ENCODE data around the gene HMGCS1. TPM values are rescaled to one million over a fixed set of nuclear protein-coding genes. Genes with fewer than 3 reads are reported as not detected.

HMGCS1 gene
- total and polyA plus RNA-seq, 2 of the 8 experiments (the other 6 are each of a cell fraction or from before 2014, with no cell fraction given) = 63.6 to 236 TPM

GRCh38 chr5:43315263-43315662 is 2.1 kb upstream of the HMGCS1 start:
- DNase-seq (ENCODE audit: low read depth in 1 of 2, low spot score in 2 of 2) (no peak), FAIRE-seq (no peak)
- Histone ChIP-seq H3K23ac (ENCODE audit: insufficient read length) (no peak overlapping the region), H3K23me2 (ENCODE audit: low read depth, low read length) (peaks cover 2% of the 10 kb centered on the region), H3K9me3 (ENCODE audit: insufficient read depth in 2 of 2, low read depth in 1 of 2, low read length in 1 of 2) (no peaks in the 10 kb centered on the region), H3K56ac (replicated peaks; ENCODE audit: insufficient read length, low read depth, low read length) (no peak overlapping the region), H2BK5ac (ENCODE audit: low read depth, low read length) (peak overlapping the region; percentile 3; the same call in 1 of the 2 replicates), H3K18ac (ENCODE audit: extremely low read depth, low read length) (no peak overlapping the region), H4K20me1 (replicated peaks in 1 of 2; ENCODE audit: control insufficient read depth in 1 of 2, insufficient read depth in 2 of 2, low read length in 2 of 2) (peaks cover 10 to 18% of the 10 kb centered on the region in 2 experiments), H3K79me1 (ENCODE audit: low read depth, low read length) (no peaks in the 10 kb centered on the region), H4K91ac (replicated peaks; ENCODE audit: insufficient read length, low read length) (peak overlapping the region; percentile 85), H3K36me3 (ENCODE audit: control insufficient read depth in 2 of 4, insufficient read depth in 4 of 4, low read length in 3 of 4) (peaks cover 0 to 8% (median 0%) of the 10 kb centered on the region in 4 experiments; a peak in 1 of 8 replicates), H3K79me2 (ENCODE audit: control insufficient read depth in 1 of 2, insufficient read depth in 2 of 2, low read length in 2 of 2) (peaks cover 23 to 30% of the 10 kb centered on the region in 2 experiments), H2AK5ac (ENCODE audit: low read depth, low read length) (no peak overlapping the region), H4K5ac (ENCODE audit: insufficient read length, low read depth, low read length) (no peak overlapping the region), H3K9ac (replicated peaks in 1 of 4; ENCODE audit: extremely low read depth in 1 of 4, low read depth in 3 of 4, low read length in 3 of 4) (no peak overlapping the region), H2AFZ (ENCODE audit: low read length) (no peak overlapping the region), H2BK12ac (ENCODE audit: low read depth, low read length) (no peak overlapping the region), H3K4me1 (replicated peaks in 1 of 4; ENCODE audit: control insufficient read depth in 3 of 4, insufficient read depth in 4 of 4, low read length in 3 of 4) (peaks cover 0 to 9% (median 5%) of the 10 kb centered on the region in 4 experiments; a peak in 5 of 7 replicates), H4K8ac (ENCODE audit: extremely low read depth, insufficient read depth, low read length) (no peak overlapping the region), H3K27me3 (replicated peaks in 1 of 4; ENCODE audit: control insufficient read depth in 3 of 4, extremely low read depth in 1 of 4, insufficient read depth in 3 of 4, low read length in 3 of 4) (no peaks in the 10 kb centered on the region), H2BK120ac (replicated peaks; ENCODE audit: low read depth, low read length) (peak overlapping the region; percentile 25), H3K4me3 (ENCODE audit: extremely low read depth in 1 of 4, insufficient read depth in 2 of 4, low read depth in 3 of 4, low read length in 4 of 4) (no peak overlapping the region), H2BK20ac (ENCODE audit: low read length) (no peak overlapping the region; the same call in 1 of the 2 replicates), H3K4me2 (ENCODE audit: insufficient read depth in 1 of 2, low read depth in 2 of 2, low read length in 2 of 2) (no peak overlapping the region), H3K14ac (ENCODE audit: insufficient read length) (no peak overlapping the region), H3K27ac (ENCODE audit: low read depth, low read length) (no peak overlapping the region), H3K4ac (replicated peaks; ENCODE audit: insufficient read length, low read depth, low read length) (no peak overlapping the region), H2BK15ac (ENCODE audit: low read length) (no peak overlapping the region)
- ChIA-PET CTCF (ENCODE audit: partially characterized antibody) (no interaction called here), POLR2A (ENCODE audit: partially characterized antibody) (no interaction called here)
- TF ChIP-seq GABPA (IDR thresholded peaks at IDR 0.05; ENCODE audit: borderline replicate concordance, insufficient read depth, low read length) (no peak), POLR2AphosphoS5 (IDR thresholded peaks at IDR 0.05; ENCODE audit: low read depth, low read length) (no peak), TEAD4 (IDR thresholded peaks at IDR 0.05; ENCODE audit: low read depth, low read length) (no peak), TAF1 (IDR thresholded peaks at IDR 0.05; ENCODE audit: low read depth, low read length) (no peak), EZH2 (IDR thresholded peaks at IDR 0.05; ENCODE audit: low read depth, low read length, severe bottlenecking) (no peak), SIX5 (IDR thresholded peaks at IDR 0.05; ENCODE audit: low read depth, low read length) (no peak), JUND (IDR thresholded peaks at IDR 0.05; ENCODE audit: low read length) (no peak), SIRT6 (IDR thresholded peaks at IDR 0.05; ENCODE audit: low read length) (no peak), POLR2A (IDR thresholded peaks at IDR 0.05; ENCODE audit: control extremely low read depth in 1 of 2, low read depth in 2 of 2, low read length in 2 of 2) (no peak), BCL11A (IDR thresholded peaks at IDR 0.05; ENCODE audit: low read depth in 2 of 2, low read length in 2 of 2) (no peak)
- 93% methylated on average over 8 of the region's 8 CpGs; no CpG with 5 or more reads in 1 of the 2 experiments for WGBS, 2 experiments (ENCODE audit: extremely low coverage in 1 of 2, insufficient coverage in 1 of 2, insufficient read length in 1 of 2, insufficient replicate concordance in 2 of 2, low coverage in 1 of 2, low lambda C conversion rate in 2 of 2, missing lambda C conversion rate in 1 of 2)

Measured in H1 (cell line).